ENCODE data around the gene ITGA3.
"Not testable (repeated sequence)": the region's sequence is repeated elsewhere in the genome, so short reads cannot be mapped to it uniquely, and the experiment has no call there.

Gene ITGA3

DNA sequence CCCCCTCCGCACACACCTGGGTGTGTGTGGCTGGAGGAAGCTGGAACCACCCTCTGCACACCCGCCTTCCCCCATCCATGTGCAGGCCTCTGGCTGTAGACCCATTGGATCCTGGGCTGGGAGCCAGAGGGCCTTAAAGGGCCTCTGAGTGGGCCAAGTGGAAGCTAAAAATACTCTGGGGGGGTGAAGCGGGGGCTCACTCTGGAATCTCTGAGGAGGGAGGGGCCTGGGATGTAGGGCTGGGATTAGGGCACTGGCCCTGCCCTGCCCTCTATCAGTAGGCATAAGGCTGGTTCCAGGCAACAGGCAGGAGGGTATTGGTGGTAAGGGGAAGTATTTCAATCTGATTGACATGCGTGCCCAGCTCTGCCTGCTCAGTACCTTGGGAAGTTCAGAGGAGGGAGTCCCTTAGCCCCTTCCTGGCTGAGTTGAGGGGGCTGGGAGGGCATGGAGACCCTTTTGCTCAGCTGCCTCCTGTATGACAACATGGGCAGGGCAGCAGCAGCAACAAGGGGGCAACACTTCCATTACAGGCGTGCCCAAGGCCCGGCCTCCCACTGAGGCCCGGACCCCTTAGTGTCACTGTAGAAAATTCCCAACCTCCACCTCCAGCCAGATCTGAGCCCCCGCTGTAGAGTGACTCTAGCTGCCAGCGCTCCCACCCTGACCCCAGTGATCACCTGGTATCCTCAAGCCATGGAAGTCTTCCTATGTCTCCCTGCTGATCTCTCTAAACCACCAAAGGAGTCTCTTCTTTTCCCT lies 5.2 kb downstream of the ITGA3 start:
- in situ Hi-C loops (cut with HindIII; ENCODE audit: low sequenced_read_pairs), result no loop called here
- peak; percentile 48 for DNase-seq (ENCODE audit: low read depth, low spot score)

DNA sequence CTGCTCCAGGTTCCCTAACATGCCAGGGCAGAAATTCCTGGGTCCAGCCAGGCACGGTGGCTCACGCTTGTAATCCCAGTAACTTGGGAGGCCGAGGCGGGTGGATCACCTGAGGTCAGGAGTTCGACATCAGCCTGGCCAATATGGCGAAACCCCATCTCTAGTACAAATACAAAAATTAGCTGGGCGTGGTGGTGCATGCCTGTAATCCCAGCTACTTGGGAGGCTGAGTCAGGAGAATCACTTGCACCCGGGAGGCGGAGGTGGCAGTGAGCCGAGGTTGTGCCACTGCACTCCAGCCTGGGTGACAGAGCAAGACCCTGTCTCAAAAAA lies 5.8 kb downstream of the ITGA3 start:
- H3K4me3 ChIP-seq (ENCODE audit: low read depth, low read length); DNase-seq (ENCODE audit: low read depth, low spot score); in situ Hi-C loops (cut with HindIII; ENCODE audit: low sequenced_read_pairs): not testable (repeated sequence)

More for the DNA sequence above, 5.2 kb downstream of the ITGA3 start:
- TF ChIP-seq, protein P1, sequence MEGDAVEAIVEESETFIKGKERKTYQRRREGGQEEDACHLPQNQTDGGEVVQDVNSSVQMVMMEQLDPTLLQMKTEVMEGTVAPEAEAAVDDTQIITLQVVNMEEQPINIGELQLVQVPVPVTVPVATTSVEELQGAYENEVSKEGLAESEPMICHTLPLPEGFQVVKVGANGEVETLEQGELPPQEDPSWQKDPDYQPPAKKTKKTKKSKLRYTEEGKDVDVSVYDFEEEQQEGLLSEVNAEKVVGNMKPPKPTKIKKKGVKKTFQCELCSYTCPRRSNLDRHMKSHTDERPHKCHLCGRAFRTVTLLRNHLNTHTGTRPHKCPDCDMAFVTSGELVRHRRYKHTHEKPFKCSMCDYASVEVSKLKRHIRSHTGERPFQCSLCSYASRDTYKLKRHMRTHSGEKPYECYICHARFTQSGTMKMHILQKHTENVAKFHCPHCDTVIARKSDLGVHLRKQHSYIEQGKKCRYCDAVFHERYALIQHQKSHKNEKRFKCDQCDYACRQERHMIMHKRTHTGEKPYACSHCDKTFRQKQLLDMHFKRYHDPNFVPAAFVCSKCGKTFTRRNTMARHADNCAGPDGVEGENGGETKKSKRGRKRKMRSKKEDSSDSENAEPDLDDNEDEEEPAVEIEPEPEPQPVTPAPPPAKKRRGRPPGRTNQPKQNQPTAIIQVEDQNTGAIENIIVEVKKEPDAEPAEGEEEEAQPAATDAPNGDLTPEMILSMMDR (IDR thresholded peaks at IDR 0.05; ENCODE audit: low read depth, low read length), result no peak
- H3K4me3 ChIP-seq (ENCODE audit: low read depth, low read length), result no peak overlapping the region

GRCh38 chr17:50062293-50063243 lies 6.7 kb downstream of the ITGA3 start:
- in situ Hi-C loops (cut with HindIII; ENCODE audit: low sequenced_read_pairs), result no loop called here
- TF ChIP-seq, protein P1 (IDR thresholded peaks at IDR 0.05; ENCODE audit: low read depth, low read length), result no peak
- no peak overlapping the region for H3K4me3 ChIP-seq (ENCODE audit: low read depth, low read length)
- DNase-seq (ENCODE audit: low read depth, low spot score), result peak; percentile 79

DNA sequence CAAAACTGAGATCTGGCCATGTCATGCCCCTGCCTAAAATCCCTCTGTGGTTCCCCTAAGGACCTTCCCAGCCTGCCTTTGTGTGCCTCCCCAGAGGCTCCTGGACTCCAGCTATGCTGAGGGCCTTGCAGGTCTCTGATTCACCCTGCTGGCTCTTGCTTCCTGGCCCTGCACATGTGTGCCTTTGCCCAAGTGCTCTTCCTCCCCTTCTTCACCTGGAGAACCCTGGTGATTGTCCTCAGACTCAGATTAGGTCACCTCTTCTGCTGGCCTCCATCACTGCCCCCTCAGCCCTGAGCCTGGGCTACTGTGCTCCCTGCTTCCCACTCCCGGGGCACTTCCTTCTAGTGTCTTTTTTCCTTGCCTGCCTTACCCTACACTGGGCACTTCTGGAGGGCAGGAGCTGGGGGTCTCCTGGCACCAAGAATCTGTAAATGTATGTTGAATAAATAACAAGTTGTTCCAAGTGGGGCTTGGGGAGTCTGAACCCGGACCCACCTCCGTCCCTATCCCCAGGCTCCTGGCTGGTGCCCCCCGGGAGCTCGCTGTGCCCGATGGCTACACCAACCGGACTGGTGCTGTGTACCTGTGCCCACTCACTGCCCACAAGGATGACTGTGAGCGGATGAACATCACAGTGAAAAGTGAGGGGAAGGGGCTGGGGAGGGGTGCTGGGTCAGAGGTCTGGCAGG lies 7.8 kb downstream of the ITGA3 start:
- in situ Hi-C loops (cut with HindIII; ENCODE audit: low sequenced_read_pairs), result no loop called here
- no peak overlapping the region for H3K4me3 ChIP-seq (ENCODE audit: low read depth, low read length)
- no peak for DNase-seq (ENCODE audit: low read depth, low spot score)
- TF ChIP-seq, protein P1 (IDR thresholded peaks at IDR 0.05; ENCODE audit: low read depth, low read length), result no peak

DNA sequence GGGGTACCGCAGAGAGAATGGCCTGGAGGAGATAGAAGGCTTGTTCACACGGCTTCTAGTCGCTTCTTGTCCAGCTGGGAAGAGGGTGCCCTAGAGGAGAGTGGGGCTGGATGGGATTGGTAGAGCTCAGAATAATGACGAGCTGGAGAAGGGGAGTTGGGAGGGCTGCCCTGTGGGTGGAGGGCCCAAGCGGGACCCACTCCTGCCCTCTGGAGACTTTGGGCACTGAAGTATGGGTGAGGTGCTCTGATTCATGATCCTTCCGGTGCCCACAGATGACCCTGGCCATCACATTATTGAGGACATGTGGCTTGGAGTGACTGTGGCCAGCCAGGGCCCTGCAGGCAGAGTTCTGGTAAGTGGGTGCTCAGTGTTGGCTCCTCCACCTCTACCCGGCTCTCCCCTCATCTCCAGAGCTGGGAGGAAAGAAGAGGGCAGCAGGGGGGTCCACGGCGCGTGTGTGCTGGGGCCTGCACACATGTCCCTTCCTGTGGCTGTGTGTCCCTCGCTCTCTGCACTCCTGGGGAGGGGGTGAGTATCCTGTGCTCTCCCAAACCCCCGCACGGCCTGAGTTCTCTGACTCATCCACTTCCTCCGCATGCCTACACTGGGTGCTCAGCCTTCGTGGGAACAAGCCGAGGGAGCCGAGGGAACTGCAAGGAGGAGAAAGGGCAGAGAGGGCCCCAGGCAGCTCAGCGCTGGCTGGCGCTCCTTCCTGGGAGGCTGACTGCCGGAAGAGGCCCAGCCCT lies 8.5 kb downstream of the ITGA3 start:
- no peak overlapping the region for H3K4me3 ChIP-seq (ENCODE audit: low read depth, low read length)
- in situ Hi-C loops (cut with HindIII; ENCODE audit: low sequenced_read_pairs), result no loop called here
- DNase-seq (ENCODE audit: low read depth, low spot score), result peak; percentile 91
- TF ChIP-seq, protein P1 (IDR thresholded peaks at IDR 0.05; ENCODE audit: low read depth, low read length), result no peak

- TF ChIP-seq, protein P1 (IDR thresholded peaks at IDR 0.05; ENCODE audit: low read depth, low read length), result no peak
- H3K4me3 ChIP-seq (ENCODE audit: low read depth, low read length), result no peak overlapping the region
- in situ Hi-C loops (cut with HindIII; ENCODE audit: low sequenced_read_pairs), result no loop called here
- no peak for DNase-seq (ENCODE audit: low read depth, low spot score)
Observed at GRCh38 chr17:50065056-50065455, 9.1 kb downstream of the ITGA3 start.

Measured in astrocyte of the spinal cord (primary cell).